MM.1S (cell line): Measurements from ENCODE around the gene RTKN.

Source experiments
- CTCF ChIP-seq: fragments of 300-600 bp; sonication (generic); IDR thresholded peaks from 2 replicates; pipeline ENCODE4 v1.5.1; 2016; ENCODE audit warnings: antibody characterized with exemption, low read length, mixed read lengths
- EZH2 ChIP-seq: fragments of 300-600 bp; sonication (generic); optimal IDR thresholded peaks from 2 replicates; pipeline ENCODE3; 2017; ENCODE audit warnings: low read depth, mild to moderate bottlenecking, antibody characterized with exemption, low read length, mixed read lengths
- EZH2phosphoT487 ChIP-seq: fragments of 300-600 bp; sonication (generic); IDR thresholded peaks from 2 replicates; pipeline ENCODE4 v1.6.1; 2018; ENCODE audit warnings: antibody characterized with exemption, low read length

GRCh38 chr2:74392449-74392743, 49.3 kb downstream of the RTKN start:
- TF ChIP-seq CTCF (no peak), EZH2 (no peak), EZH2phosphoT487 (no peak)
